ENCODE data around the gene DLGAP1. TPM values are rescaled to one million over a fixed set of nuclear protein-coding genes. Genes with fewer than 3 reads are reported as not detected.

DLGAP1 gene
- total and polyA plus RNA-seq, 2 of the 13 experiments (the other 11 are each of a cell fraction or from before 2014, with no cell fraction given), result 0.01 TPM; not detected in 1

- BruUV-seq (replicated peaks), result no TSS peak
- ChIA-PET POLR2A (no interaction called here), CTCF (ENCODE audit: low intra/inter-chr PET ratio, low total read pairs) (no interaction called here)
- Histone ChIP-seq H3K4me1 (ENCODE audit: insufficient read depth, low read length) (no peaks in the 10 kb centered on the region), H3K27ac (ENCODE audit: extremely low read length, insufficient read depth, low read length) (no peak overlapping the region), H3K9ac (ENCODE audit: insufficient read depth, low read depth, low read length) (no peak overlapping the region), H3K4me3 (replicated peaks in 1 of 3; ENCODE audit: insufficient read depth in 1 of 3, low read depth in 2 of 3, low read length in 3 of 3) (no peak overlapping the region), H3K27me3 (ENCODE audit: control insufficient read depth in 1 of 2, insufficient read depth in 2 of 2, low read length in 2 of 2) (peaks cover 0 to 3% of the 10 kb centered on the region in 2 experiments; a peak in 1 of 5 replicates), H3K9me3 (ENCODE audit: low read length) (no peaks in the 10 kb centered on the region), H3K36me3 (replicated peaks in 1 of 2; ENCODE audit: control insufficient read depth in 1 of 2, insufficient read depth in 2 of 2, low read length in 2 of 2) (no peaks in the 10 kb centered on the region), H2AFZ (ENCODE audit: low read length) (no peak overlapping the region), H3K79me2 (ENCODE audit: insufficient read depth, low read length) (no peaks in the 10 kb centered on the region), H4K20me1 (ENCODE audit: insufficient read depth, low read length) (no peaks in the 10 kb centered on the region), H3K4me2 (ENCODE audit: low read depth, low read length) (no peak overlapping the region)
- intact Hi-C loops (cut with micrococcal nuclease; ENCODE audit: unreplicated experiment), result no loop called here
- TF ChIP-seq DPF2 (CRISPR knock-in tag; IDR thresholded peaks at IDR 0.05; ENCODE audit: borderline replicate concordance, low read depth) (no peak), CAMTA2 (CRISPR knock-in tag; IDR thresholded peaks at IDR 0.05; ENCODE audit: borderline replicate concordance) (no peak), ZNF740 (CRISPR knock-in tag; IDR thresholded peaks at IDR 0.05) (no peak), CCAR2 (optimal IDR thresholded peaks at IDR 0.05; ENCODE audit: low read depth, low read length) (no peak), TRIM24 (CRISPR knock-in tag; IDR thresholded peaks at IDR 0.05) (no peak), HCFC1 (IDR thresholded peaks at IDR 0.05; ENCODE audit: low read depth, low read length) (no peak), HNRNPH1 (optimal IDR thresholded peaks at IDR 0.05; ENCODE audit: low read depth, low read length) (no peak), PREB (CRISPR knock-in tag; IDR thresholded peaks at IDR 0.05) (no peak), ZMAT5 (CRISPR knock-in tag; IDR thresholded peaks at IDR 0.05; ENCODE audit: borderline replicate concordance, low read depth) (no peak), SRSF9 (IDR thresholded peaks at IDR 0.05; ENCODE audit: borderline replicate concordance, insufficient read depth, low read depth, low read length, poor library complexity, severe bottlenecking) (no peak), KLF6 (CRISPR knock-in tag; IDR thresholded peaks at IDR 0.05) (no peak), ZNF660 (CRISPR knock-in tag; IDR thresholded peaks at IDR 0.05; ENCODE audit: borderline replicate concordance, low read depth) (no peak), ZBTB14 (CRISPR knock-in tag; IDR thresholded peaks at IDR 0.05) (no peak), NR3C1 (CRISPR knock-in tag; IDR thresholded peaks at IDR 0.05) (no peak)
- ATAC-seq, result peak; percentile 36; the same call in 1 of the 3 replicates
- FAIRE-seq, result no peak
- WGBS (ENCODE audit: low lambda C conversion rate), result 0% methylated on average over 1 of the region's 1 CpG
- no peak for DNase-seq (ENCODE audit: low spot score)
- in situ Hi-C loops (cut with HindIII; ENCODE audit: extremely low pct_ligation_motif_present, low pct_unique_long_range_greater_than_20kb), result no loop called here
Observed at GRCh38 chr18:4144201-4144600, 310.9 kb downstream of the DLGAP1 start.

All from HepG2 (cell line).